Spinal cord (tissue), 10 donors: ENCODE data around the gene MRGPRD. TPM values are rescaled to one million over a fixed set of nuclear protein-coding genes. Genes with fewer than 3 reads are reported as not detected.
A peak's percentile ranks its signal among the peaks of the same experiment; 100 is the strongest.
"Not testable (repeated sequence)": the region's sequence is repeated elsewhere in the genome, so short reads cannot be mapped to it uniquely, and the experiment has no call there.

ENCODE experiments used
- DNase-seq, 6 donors: peaks; one replicate each; pipeline versions ENCODE4 v3.0.0 to v3.0.0-alpha.2; 2013 to 2015; ENCODE audit warnings: low spot score in 6 of 6, low read depth in 4 of 6
- H3K27ac ChIP-seq: one replicate; pipeline ENCODE4 v1.5.1; 2013; ENCODE audit warnings: low read depth, low read length, control low read depth
- H3K27me3 ChIP-seq: one replicate; pipeline ENCODE4 v1.6.1; 2013; ENCODE audit warnings: low read length; ENCODE audit not compliant: control insufficient read depth, insufficient read depth
- H3K36me3 ChIP-seq: one replicate; pipeline ENCODE4 v1.6.1; 2013; ENCODE audit warnings: low read length; ENCODE audit not compliant: control insufficient read depth, insufficient read depth
- H3K4me1 ChIP-seq: one replicate; pipeline ENCODE4 v1.6.1; 2013; ENCODE audit warnings: low read length; ENCODE audit not compliant: control insufficient read depth, insufficient read depth
- H3K4me3 ChIP-seq: one replicate; pipeline ENCODE4 v1.5.1; 2013; ENCODE audit warnings: low read depth, low read length, control low read depth
- H3K9me3 ChIP-seq: one replicate; pipeline ENCODE4 v1.6.1; 2013; ENCODE audit warnings: low read length; ENCODE audit not compliant: control insufficient read depth, insufficient read depth
- WGBS: methylation state at CpG from one replicate; pipeline ENCODE4 v1.1.5; 2013; ENCODE audit warnings: missing lambda C conversion rate; ENCODE audit not compliant: insufficient coverage; 5-methylcytosine and 5-hydroxymethylcytosine counted together
- polyA plus RNA-seq, 2 donors: library from polyadenylated mRNA; unstranded; fragments of 120-200 nt; gene quantifications; one replicate each; pipeline ENCODE4 v1.2.1, GENCODE V29; 2013; ENCODE audit not compliant: insufficient read length in 2 of 2
- total RNA-seq, 2 donors: library from RNA; depleted of rRNA in 1 of 2; stranded (reverse); fragments of 120-200 nt in 1 of 2; fragments of >200 nt in 1 of 2; gene quantifications; one replicate each; pipeline versions ENCODE4 v1.2.3 to v1.2.4, GENCODE V29; 2013 to 2014
- donor health status: healthy.

MRGPRD gene
- total and polyA plus RNA-seq, 4 donors = 0.89 TPM; not detected in 3

DNA sequence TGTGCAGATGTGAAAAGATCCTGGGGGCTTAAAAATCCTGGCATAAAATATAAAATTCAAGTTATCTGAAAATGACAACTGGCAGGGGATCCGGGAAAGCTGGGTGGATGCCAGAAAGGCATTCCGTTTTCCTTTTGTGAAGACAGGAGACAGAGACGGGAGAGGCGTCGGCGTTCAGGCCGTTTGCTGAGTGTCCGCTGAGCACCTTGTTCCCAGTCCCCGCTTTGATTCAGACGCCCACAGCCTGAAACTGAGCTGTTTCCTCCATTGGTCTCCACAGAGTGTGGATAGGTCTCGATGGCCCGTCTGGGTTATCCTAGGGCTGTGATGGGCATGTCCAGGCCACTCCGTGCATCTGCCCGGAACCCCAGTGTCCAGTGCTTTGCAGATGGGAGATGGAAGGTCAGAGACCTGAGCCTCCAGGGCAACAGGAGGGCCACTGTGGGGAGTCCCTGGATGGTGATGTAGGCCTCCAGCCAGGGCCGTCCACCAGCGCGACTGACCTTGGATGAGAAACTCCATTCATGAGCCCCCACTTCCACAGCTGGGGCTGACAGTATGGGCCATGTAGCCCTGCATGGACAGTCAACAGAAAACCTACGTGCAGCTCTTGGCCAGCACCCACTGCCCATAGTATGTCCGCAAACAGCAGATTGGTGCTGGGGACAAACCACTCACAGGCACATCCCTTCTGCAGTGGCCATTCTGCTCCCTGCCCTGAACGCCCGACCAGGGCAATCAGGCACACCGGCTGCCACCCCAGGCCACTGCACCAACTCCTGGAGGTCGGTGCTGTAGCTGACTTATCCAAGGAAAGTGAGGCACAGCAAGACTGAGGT, 20.7 kb upstream of the MRGPRD start:
- Histone ChIP-seq H3K27me3 (no peaks in the 10 kb centered on the region), H3K4me1 (peaks cover 30% of the 10 kb centered on the region), H3K27ac (peak overlapping the region; percentile 31)

DNA sequence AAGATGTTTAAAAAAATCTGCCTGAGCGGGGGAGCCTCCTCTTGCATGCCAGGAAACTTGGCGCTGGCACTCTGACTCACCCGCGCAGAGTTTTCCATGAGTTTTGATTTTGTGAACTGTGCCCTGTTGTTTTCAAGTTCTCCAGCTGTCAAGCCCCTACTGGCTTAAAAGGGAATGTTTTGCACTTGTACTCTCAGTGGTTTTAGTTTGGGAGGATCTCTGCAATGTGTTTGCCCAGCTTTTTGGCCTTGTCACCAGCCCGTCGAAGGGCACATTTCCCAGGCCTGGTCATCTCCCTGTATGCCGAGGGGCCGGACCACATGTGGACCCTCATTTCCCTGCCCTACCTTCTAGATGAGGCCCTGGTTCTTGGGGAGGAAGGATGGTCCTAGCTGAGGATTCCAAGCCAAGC, 20.1 kb upstream of the MRGPRD start:
- WGBS = 20% methylated on average over 2 of the region's 8 CpGs
- Histone ChIP-seq H3K9me3 (no peaks in the 10 kb centered on the region), H3K36me3 (peaks cover 3% of the 10 kb centered on the region), H3K27ac (peak overlapping the region; percentile 31), H3K4me3 (no peak overlapping the region), H3K4me1 (peaks cover 30% of the 10 kb centered on the region), H3K27me3 (no peaks in the 10 kb centered on the region)
- peak in 2 of 6 donors; percentile 42 to 59 for DNase-seq

More for the DNA sequence above, 20.7 kb upstream of the MRGPRD start:
- Histone ChIP-seq H3K36me3 (peaks cover 3% of the 10 kb centered on the region), H3K4me3 (no peak overlapping the region), H3K9me3 (no peaks in the 10 kb centered on the region)
- WGBS = 76% methylated on average over 23 of the region's 23 CpGs
- no peak for DNase-seq

DNA sequence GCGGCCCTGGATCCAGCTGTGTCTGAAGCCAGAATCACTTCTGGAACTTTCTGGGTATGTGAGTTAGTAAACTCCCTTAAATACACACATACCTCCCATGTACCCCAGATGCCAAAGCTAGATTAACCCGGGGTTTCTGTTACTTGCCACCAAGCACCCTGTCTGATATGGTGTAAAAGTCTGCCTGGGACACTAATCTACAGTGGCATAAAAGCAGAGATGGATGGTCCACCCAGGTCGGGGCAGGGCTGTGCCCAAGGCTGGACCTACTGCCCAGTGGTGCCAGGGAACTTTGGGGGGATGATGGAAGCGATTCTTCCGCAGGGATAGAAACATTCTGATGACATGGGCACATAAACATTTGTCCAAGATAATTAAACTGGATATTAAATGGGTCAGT, 19.6 kb upstream of the MRGPRD start:
- 100% methylated on average over 1 of the region's 5 CpGs for WGBS
- no peak overlapping the region for H3K4me3 ChIP-seq
- peaks cover 30% of the 10 kb centered on the region for H3K4me1 ChIP-seq
- H3K36me3 ChIP-seq = peaks cover under 1% of the 10 kb centered on the region
- DNase-seq = no peak
- peak overlapping the region; percentile 62 for H3K27ac ChIP-seq
- no peaks in the 10 kb centered on the region for H3K9me3 ChIP-seq
- no peaks in the 10 kb centered on the region for H3K27me3 ChIP-seq

DNA sequence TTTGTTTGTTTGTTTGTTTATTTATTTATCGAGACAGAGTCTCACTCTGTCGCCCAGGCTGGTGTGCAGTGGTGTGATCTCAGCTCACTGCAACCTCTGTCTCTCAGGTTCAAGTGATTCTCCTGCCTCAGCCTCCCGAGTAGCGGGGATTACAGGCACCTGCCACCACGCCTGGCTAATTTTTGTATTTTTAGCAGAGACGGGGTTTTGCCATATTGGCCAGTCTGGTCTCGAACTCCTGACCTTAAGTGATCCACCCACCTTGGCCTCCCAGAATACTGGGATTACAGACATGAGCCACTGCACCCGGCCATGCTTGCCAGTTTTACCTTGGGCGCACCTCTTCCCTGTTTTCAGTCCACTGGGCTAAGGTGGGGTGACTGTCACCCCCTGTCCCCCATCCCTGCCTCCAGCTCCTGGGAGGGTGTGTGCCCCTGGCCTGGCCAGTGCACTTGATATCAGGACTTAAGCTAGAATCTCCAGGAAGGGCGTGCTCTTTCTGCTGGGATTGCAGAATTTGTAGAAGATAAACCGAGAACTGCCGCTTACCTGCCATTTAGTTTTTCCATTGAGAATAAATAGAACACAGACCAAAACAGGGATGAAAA, 19.1 kb upstream of the MRGPRD start:
- not testable (repeated sequence) for DNase-seq, H3K27ac ChIP-seq, H3K27me3 ChIP-seq, H3K4me3 ChIP-seq, H3K36me3 ChIP-seq, H3K9me3 ChIP-seq
- H3K4me1 ChIP-seq = peaks cover 27% of the 10 kb centered on the region
- WGBS = 90% methylated on average over 10 of the region's 12 CpGs

DNA sequence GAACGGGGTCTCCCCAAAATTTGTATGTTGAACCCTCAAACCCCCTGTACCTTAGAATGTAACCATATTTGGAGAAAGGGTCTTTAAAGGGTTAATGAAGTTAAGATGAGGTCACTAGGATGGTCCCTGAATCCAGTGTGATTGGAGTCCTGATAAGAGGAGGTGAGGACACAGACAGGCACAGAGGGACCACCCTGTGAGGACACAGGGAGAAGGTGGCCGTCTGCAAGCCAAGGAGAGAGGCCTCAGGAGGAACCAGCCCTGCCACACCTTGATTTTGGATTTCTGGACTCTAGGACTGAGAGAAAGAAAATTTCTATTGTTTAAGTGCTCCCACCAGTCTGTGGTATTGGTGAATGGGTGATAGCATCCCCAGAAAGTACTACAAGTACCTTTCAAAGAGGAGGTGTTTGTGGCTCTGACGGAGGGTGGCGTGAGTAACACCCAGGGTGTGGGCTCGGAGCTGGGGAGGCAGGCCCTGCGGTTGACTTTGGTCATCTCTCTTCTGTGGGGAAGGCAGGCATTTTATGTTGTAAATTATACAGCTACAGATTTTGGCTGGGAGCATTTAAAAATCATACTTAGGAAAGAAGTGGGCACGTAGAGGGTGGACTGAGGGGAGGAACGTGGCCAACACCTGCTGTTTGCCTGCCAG, 18.4 kb upstream of the MRGPRD start:
- DNase-seq = no peak
- 79% methylated on average over 6 of the region's 8 CpGs for WGBS
- Histone ChIP-seq H3K27me3 (no peaks in the 10 kb centered on the region), H3K27ac (no peak overlapping the region), H3K36me3 (no peaks in the 10 kb centered on the region), H3K4me3 (no peak overlapping the region), H3K9me3 (no peaks in the 10 kb centered on the region), H3K4me1 (peaks cover 32% of the 10 kb centered on the region)

DNA sequence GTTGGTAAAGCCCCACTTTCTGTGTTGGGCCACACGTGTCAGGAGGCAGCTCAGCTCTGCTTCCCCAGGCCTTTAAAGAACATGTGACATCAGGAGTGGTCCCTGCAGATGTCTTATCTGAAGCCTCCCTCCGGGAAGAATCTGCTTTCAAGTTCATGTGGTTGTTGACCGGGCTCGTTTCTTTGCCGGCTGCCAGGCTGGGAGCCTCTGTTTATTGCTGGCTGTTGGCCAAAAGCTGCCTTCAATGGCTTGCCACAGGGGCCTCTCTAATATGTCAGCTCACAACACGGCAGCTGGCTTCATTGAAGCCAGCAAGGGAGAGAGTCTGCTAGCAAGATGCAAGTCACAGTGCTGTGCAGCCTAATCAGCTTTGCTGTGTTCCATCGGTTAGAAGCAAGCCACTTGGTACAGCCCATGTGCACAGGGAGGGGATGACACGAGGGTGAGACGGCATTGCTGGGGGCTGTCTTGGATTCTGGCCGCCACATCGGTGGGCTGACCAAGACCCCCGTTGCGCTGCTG, 17.7 kb upstream of the MRGPRD start:
- H3K36me3 ChIP-seq = no peaks in the 10 kb centered on the region
- no peak overlapping the region for H3K27ac ChIP-seq
- H3K9me3 ChIP-seq = no peaks in the 10 kb centered on the region
- H3K4me1 ChIP-seq = peaks cover 32% of the 10 kb centered on the region
- 19% methylated on average over 9 of the region's 13 CpGs for WGBS
- H3K27me3 ChIP-seq = no peaks in the 10 kb centered on the region
- H3K4me3 ChIP-seq = no peak overlapping the region
- peak in 5 of 6 donors; percentile 33 to 95 (median 61) for DNase-seq

DNA sequence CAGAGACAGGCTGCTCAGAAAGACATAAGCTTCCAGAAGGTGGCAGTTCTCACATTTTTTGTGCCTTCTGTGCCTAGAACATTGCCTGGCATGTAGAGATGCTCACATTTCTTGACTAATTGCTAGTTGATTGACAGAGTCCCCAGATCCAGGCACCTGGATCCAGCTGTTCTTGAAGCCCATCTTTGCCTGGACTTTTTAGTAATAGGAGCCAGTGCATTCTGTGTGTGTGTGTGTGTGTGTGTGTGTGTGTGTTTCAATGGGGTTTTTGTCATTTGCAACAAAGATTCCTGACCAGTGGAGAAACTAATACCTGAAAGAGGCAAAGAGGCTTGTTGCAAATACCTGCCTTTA, 17.2 kb upstream of the MRGPRD start:
- no peak overlapping the region for H3K4me3 ChIP-seq
- no peaks in the 10 kb centered on the region for H3K36me3 ChIP-seq
- no peaks in the 10 kb centered on the region for H3K27me3 ChIP-seq
- DNase-seq = no peak
- H3K9me3 ChIP-seq = no peaks in the 10 kb centered on the region
- no peak overlapping the region for H3K27ac ChIP-seq
- H3K4me1 ChIP-seq = peaks cover 32% of the 10 kb centered on the region

DNA sequence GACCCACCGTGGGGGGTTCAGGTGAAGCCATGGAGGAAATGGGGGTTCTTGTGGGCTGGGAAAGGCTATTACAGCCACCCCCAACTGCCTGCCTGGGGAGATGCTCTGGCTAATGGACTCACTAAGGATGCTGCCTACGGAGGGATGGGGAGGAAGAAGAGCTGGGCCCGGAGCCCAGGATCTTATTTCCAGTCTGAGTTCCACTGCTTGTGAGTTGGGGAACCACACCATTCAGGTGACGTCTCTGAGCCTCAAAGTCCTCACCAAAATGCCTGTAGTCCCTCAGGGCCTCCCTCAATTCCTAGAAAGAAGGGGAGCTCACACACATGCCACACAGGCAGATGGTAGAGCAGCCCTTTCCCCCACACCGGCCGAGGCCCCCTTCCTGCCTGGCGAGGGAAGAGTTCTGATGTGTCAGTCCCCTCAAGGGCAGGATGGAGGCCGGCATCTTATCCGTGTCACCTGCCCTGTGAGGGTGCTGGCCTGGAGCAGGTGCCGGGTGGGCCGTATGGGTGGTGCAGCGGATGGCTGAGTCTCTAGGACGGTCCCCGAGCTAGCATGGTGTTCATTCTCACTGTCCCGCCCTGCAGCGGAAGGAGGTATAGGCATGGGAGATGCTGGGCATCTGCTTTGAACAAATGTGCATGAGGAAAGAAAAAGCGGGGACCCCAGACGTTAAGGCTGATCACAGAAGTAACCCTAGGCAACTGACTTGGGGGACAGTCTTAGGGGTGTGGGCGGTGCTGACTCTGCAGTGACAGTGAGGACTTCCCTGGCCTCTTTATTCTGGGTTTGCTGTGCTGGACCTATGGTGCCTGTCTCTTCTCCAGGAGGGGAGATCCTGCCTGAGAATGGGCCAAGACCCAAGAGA, 16.6 kb upstream of the MRGPRD start:
- Histone ChIP-seq H3K9me3 (no peaks in the 10 kb centered on the region), H3K36me3 (no peaks in the 10 kb centered on the region), H3K4me3 (no peak overlapping the region), H3K27me3 (no peaks in the 10 kb centered on the region), H3K4me1 (peaks cover 32% of the 10 kb centered on the region), H3K27ac (no peak overlapping the region)
- no peak for DNase-seq
- 89% methylated on average over 17 of the region's 19 CpGs for WGBS
